Activated CD8-positive, alpha-beta memory T cell treated with anti-CD3 and anti-CD28 coated beads, Interleukin-2, amount 50 U/mL, for 24 hours (primary cell): Measurements from ENCODE around the gene CLDN2.
"Not testable (repeated sequence)": the region's sequence is repeated elsewhere in the genome, so short reads cannot be mapped to it uniquely, and the experiment has no call there.

Experiments used
- DNase-seq: peaks from one replicate; pipeline ENCODE4 v3.0.0-alpha.2; 2020; ENCODE audit errors: extremely low read depth

CLDN2 gene

GRCh38 chrX:106959901-106960300 lies 39.7 kb downstream of the CLDN2 start:
- no peak for DNase-seq

- DNase-seq: no peak
These were observed 42.9 kb downstream of the CLDN2 start for GRCh38 chrX:106963111-106963510.

- no peak for DNase-seq
These were observed 44.1 kb downstream of the CLDN2 start for GRCh38 chrX:106964290-106964689.

GRCh38 chrX:106966547-106966946 lies 46.3 kb downstream of the CLDN2 start:
- not testable (repeated sequence) for DNase-seq

GRCh38 chrX:106972896-106973295 lies 52.7 kb downstream of the CLDN2 start:
- DNase-seq: no peak

- DNase-seq: no peak
These were observed 53.4 kb downstream of the CLDN2 start for GRCh38 chrX:106973433-106974149.

GRCh38 chrX:106976416-106976815 lies 56.2 kb downstream of the CLDN2 start:
- no peak for DNase-seq
